ENCODE measurements around the gene BSN.

BSN gene

DNA sequence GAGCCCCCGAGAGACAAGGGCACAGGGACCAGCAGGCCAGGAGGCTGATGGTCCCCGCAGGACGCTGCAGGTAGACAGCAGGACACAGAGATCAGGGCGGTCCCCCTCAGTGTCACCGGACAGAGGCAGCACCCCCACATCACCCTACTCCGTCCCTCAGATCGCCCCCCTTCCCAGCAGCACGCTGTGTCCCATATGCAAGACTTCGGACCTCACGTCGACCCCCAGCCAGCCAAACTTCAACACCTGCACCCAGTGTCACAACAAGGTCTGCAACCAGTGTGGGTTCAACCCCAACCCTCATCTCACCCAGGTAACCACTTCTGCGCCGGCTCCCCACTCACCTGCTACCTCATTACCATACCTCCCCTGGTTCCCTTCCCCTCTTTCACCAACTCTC lies 70.8 kb downstream of the BSN start:
- Mint-ChIP-seq H3K4me1 (ENCODE audit: low read depth) (peaks cover 7% of the 10 kb centered on the region), H3K9me3 (no peaks in the 10 kb centered on the region), H3K27me3 (ENCODE audit: low read depth) (peaks cover 14% of the 10 kb centered on the region), H3K27ac (no peak overlapping the region), H3K4me3 (no peak overlapping the region), H3K36me3 (ENCODE audit: low read depth) (no peaks in the 10 kb centered on the region)

DNA sequence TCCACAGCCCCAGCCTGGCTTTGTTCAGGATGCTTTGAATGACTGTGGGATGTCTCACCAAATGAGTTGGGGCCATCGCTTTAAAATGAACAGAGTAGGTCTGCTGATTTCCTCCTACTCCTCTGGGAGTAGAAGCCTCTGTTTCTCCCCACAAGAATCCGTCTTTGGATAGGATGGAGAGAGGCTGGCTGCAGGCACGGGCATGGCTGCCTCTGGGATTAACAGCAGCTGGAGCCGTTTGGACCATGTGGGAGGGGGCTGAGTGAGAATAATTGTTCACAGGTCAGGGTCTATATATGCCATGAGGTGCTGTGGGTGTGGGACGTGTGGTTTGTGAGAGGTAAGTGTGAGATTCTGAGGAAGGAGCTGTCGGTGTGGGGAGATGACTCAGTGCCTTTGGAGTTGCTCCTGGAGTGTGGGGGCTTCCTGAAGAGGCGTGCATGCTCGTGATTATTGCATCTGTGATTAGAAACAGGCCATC lies 71.9 kb downstream of the BSN start:
- Mint-ChIP-seq H3K36me3 (ENCODE audit: low read depth) (no peaks in the 10 kb centered on the region), H3K27ac (no peak overlapping the region), H3K9me3 (no peaks in the 10 kb centered on the region), H3K4me1 (ENCODE audit: low read depth) (peaks cover 7% of the 10 kb centered on the region), H3K27me3 (ENCODE audit: low read depth) (peaks cover 16% of the 10 kb centered on the region), H3K4me3 (no peak overlapping the region)

DNA sequence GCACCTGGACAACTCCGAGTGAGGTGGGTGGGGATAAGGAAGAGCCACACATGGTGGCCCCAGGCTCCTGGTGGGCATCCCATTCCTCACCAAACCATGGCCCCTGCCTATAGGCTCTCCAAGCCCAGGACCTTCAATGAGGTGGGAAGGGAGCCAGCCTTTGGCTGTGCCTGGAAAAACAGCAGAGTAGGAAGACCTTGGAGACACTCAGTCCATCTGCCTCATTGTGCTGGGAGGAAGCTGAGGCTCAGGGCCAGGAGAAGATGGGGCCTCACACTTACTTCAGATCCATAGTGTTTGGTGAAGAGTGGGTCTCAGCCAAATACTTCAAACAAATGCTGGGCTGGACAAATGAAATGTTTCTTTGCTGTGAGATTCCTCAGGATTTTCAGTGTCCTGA lies 72.5 kb downstream of the BSN start:
- H3K27ac Mint-ChIP-seq = no peak overlapping the region
- peaks cover 9% of the 10 kb centered on the region for H3K27me3 Mint-ChIP-seq (ENCODE audit: low read depth)
- H3K36me3 Mint-ChIP-seq (ENCODE audit: low read depth) = no peaks in the 10 kb centered on the region
- H3K9me3 Mint-ChIP-seq = no peaks in the 10 kb centered on the region
- H3K4me1 Mint-ChIP-seq (ENCODE audit: low read depth) = peaks cover 7% of the 10 kb centered on the region
- H3K4me3 Mint-ChIP-seq = no peak overlapping the region

DNA sequence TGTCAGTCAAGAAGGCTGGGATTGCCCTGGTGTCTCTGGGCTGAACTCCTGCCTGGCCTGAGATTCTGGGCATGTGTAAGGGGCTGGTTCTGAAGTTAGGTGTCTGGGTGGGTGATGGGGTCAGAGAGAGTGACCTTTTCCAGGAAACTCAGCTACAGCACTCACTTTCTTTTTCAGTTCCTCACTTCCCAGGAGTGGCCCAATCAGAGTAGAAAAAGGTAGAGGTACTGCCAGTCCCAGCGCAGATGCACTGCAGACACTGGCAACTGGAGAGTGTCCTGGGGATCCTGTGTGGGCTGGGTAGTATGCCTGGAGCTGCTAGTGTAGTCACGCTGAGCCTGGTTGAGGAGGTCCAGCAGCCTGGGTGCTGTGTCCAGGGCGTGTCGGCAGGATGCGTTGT lies 73.4 kb downstream of the BSN start:
- H3K36me3 Mint-ChIP-seq (ENCODE audit: low read depth) = no peaks in the 10 kb centered on the region
- H3K27ac Mint-ChIP-seq = no peak overlapping the region
- no peak overlapping the region for H3K4me3 Mint-ChIP-seq
- peaks cover 7% of the 10 kb centered on the region for H3K4me1 Mint-ChIP-seq (ENCODE audit: low read depth)
- H3K9me3 Mint-ChIP-seq = no peaks in the 10 kb centered on the region
- H3K27me3 Mint-ChIP-seq (ENCODE audit: low read depth) = peaks cover 6% of the 10 kb centered on the region

DNA sequence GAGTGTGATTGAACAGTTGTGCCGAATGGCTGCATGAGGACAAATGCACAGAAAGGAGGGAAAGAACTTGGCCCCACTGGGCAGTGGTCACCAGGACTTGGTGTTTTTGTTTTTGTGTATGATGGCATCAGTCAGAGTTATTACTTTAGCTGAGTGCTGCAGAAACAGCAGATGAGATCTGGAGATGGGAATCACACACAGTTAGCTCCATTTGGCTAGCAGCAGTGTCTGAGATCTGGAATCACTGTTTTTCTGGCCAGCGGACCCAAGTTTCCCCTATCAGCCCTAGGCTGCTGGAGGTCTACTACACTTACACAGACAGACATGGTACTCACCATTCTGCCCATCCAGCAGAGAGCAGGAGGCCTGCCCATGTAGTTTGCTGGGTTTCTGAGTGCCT lies 74.0 kb downstream of the BSN start:
- Mint-ChIP-seq H3K27me3 (ENCODE audit: low read depth) (peaks cover 6% of the 10 kb centered on the region), H3K4me1 (ENCODE audit: low read depth) (peaks cover 7% of the 10 kb centered on the region), H3K36me3 (ENCODE audit: low read depth) (no peaks in the 10 kb centered on the region), H3K4me3 (no peak overlapping the region), H3K9me3 (no peaks in the 10 kb centered on the region), H3K27ac (no peak overlapping the region)

DNA sequence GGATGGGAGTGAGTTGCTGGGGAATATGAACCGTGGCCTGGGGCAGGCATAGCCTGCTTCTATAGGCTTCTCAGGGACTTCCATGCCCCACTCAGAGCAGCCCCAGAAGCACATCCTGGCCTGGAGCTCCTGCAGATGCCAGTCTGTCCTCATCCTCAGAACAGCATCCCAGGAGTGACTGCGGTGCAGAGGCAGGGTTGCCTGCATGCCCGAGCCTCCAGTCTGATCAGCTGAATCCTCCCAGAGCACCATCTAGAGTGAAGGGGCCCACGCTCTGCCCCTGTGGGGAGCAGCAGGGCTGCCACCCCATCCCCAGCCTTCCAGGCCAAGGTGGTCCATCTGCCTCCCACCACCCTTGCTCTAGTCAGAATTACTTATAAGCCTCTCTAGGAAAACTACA lies 75.2 kb downstream of the BSN start:
- Mint-ChIP-seq H3K36me3 (ENCODE audit: low read depth) (no peaks in the 10 kb centered on the region), H3K27me3 (ENCODE audit: low read depth) (peaks cover 12% of the 10 kb centered on the region)

DNA sequence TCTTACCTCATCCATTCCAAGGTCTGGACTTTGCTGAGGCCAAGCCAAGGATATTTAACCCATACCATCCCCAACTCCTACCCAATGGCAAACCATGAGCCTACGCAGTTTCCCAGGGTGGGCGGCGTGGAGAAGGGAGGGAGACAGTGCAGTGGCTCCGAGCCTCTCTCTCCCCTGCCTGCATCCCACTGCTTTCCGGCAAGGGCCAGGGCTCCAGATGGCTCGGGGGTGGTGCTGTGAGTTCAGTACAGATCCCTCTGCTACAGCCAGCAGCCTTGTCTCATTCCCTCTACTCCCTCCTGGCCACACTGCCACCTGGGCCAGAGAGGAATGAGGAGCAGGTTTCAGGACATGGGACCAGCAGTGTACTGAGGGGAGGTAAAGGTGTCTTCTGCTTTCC lies 75.6 kb downstream of the BSN start:
- no peak overlapping the region for H3K27ac Mint-ChIP-seq
- H3K9me3 Mint-ChIP-seq = no peaks in the 10 kb centered on the region
- no peak overlapping the region for H3K4me3 Mint-ChIP-seq
- H3K4me1 Mint-ChIP-seq (ENCODE audit: low read depth) = peaks cover 7% of the 10 kb centered on the region
- H3K27me3 Mint-ChIP-seq (ENCODE audit: low read depth) = peaks cover 13% of the 10 kb centered on the region
- no peaks in the 10 kb centered on the region for H3K36me3 Mint-ChIP-seq (ENCODE audit: low read depth)

More for the DNA sequence above, 75.2 kb downstream of the BSN start:
- Mint-ChIP-seq H3K4me3 (no peak overlapping the region), H3K27ac (no peak overlapping the region), H3K4me1 (ENCODE audit: low read depth) (peaks cover 7% of the 10 kb centered on the region), H3K9me3 (no peaks in the 10 kb centered on the region)

DNA sequence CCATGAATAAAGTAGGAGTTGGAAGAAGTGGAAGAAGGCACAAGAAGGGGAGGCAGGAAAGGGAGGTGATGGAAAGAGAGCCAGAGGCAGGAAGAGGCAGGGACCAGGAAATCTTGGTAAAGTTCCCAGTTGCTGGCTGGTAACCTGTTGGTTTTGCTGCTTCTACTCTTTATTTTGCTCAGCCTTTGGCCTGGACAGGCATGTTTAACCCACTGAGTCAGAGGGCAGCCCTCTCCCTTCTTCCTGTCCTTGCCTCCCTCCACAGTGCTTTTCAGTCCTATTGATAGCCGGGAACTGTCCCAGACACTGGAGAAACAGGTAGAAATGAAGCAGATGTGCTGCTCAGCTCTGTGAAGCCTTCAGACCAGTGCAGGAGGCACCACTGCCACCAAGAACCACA lies 76.5 kb downstream of the BSN start:
- H3K4me3 Mint-ChIP-seq = no peak overlapping the region
- H3K27ac Mint-ChIP-seq = no peak overlapping the region
- no peaks in the 10 kb centered on the region for H3K36me3 Mint-ChIP-seq (ENCODE audit: low read depth)
- peaks cover 17% of the 10 kb centered on the region for H3K27me3 Mint-ChIP-seq (ENCODE audit: low read depth)
- H3K4me1 Mint-ChIP-seq (ENCODE audit: low read depth) = peaks cover 7% of the 10 kb centered on the region
- no peaks in the 10 kb centered on the region for H3K9me3 Mint-ChIP-seq

DNA sequence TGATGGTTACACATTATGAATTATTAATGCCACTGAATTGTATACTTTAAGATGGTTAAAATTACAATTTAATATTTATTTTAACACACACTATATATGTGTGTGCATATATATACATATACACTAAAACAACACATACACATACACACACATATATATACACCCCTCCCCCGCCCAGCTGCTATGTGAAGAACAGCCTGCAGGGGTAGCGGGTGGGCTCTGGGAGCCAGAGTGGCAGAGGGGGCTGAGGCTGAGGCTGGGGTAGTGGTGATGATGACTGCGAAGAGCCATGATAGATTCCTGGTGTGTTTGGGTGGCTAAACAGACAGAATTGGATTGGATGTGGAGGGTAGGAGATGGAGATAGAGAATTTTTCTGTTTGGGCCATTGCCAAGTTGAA lies 80.5 kb downstream of the BSN start:
- no peaks in the 10 kb centered on the region for H3K9me3 Mint-ChIP-seq
- no peak overlapping the region for H3K4me3 Mint-ChIP-seq
- no peaks in the 10 kb centered on the region for H3K36me3 Mint-ChIP-seq (ENCODE audit: low read depth)
- peaks cover 4% of the 10 kb centered on the region for H3K4me1 Mint-ChIP-seq (ENCODE audit: low read depth)
- no peak overlapping the region for H3K27ac Mint-ChIP-seq
- H3K27me3 Mint-ChIP-seq (ENCODE audit: low read depth) = peaks cover 17% of the 10 kb centered on the region

DNA sequence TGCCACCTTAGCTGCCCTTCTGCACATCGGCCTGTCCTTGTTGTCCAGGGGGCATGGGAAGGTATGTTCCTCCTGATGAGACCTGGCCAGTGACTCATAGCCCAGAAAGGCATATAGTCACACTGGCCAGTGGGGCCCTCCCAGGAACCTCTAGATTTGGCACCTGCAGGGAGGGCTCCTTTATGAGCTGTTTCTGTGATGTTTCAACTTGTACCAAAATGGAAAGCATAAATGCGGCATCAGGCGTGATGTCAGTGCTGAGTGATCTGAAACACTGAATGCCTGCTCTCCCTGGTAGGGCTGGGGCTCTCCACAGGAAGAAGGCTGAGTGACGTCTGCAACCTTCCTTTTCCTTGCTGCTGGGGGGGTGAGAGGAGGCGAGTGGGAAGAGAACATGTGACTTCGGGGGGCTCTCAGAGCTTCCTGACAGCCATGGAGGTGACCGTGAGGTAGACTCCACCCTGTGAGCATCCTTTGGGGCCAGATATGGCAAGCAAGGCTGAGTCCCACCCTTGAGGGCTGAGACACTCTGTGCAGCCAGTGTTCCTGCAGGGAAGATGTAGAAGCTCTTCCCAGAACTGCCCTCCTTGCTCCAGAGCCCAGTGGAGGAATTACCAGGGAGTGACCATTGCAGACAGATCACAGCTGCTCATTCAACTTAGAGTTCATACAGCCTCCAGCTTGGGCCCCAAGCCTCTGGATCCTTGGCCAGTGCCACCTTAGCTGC lies 82.8 kb downstream of the BSN start:
- Mint-ChIP-seq H3K4me1 (ENCODE audit: low read depth) (peaks cover 4% of the 10 kb centered on the region), H3K27me3 (ENCODE audit: low read depth) (peaks cover 14% of the 10 kb centered on the region), H3K27ac (peak overlapping the region; percentile 58), H3K36me3 (ENCODE audit: low read depth) (no peaks in the 10 kb centered on the region), H3K4me3 (no peak overlapping the region), H3K9me3 (no peaks in the 10 kb centered on the region)

DNA sequence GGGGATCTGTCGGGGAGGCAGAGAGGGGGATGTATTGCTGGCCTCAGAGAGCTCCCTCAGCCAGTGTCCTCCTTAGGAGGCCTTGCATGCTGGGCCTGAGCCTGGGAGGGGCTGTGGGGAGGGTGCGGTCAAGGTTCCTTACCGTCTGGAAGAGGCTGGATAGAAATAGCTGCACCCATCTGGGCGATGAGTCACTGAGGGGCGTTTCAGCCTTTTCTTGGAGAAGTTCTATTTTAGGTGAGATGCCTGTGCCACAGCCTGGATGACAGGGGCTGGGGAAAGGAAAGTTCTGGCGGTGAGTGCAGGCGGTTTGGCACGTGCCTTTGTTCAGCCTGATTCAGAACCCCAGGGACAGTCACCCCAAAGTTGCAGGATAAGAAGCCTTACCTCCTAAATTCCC lies 84.2 kb downstream of the BSN start:
- Mint-ChIP-seq H3K27me3 (ENCODE audit: low read depth) (peaks cover 13% of the 10 kb centered on the region), H3K4me3 (no peak overlapping the region), H3K27ac (no peak overlapping the region), H3K9me3 (no peaks in the 10 kb centered on the region), H3K4me1 (ENCODE audit: low read depth) (peaks cover 4% of the 10 kb centered on the region), H3K36me3 (ENCODE audit: low read depth) (no peaks in the 10 kb centered on the region)

DNA sequence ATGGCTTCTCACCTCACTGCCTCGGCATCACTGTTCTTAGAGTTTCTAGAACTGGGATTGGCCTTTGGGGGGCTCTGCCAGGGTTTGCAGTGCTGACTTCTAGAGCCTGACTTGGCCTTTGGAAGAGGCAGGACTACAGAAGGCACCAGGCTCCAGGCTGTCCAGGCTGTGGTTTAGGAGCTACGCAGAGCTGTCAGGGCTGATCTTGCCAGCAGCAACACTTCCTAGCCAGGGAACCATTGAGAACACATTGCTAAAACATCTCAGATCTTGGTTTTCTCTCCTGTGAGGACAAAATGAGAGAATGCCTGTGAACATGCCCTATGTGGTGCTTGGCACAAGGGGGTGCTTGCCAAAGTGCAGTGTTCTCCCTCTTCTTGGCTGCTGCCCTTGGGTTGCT lies 85.3 kb downstream of the BSN start:
- no peak overlapping the region for H3K27ac Mint-ChIP-seq
- H3K36me3 Mint-ChIP-seq (ENCODE audit: low read depth) = no peaks in the 10 kb centered on the region
- H3K4me1 Mint-ChIP-seq (ENCODE audit: low read depth) = peaks cover 4% of the 10 kb centered on the region
- H3K27me3 Mint-ChIP-seq (ENCODE audit: low read depth) = peaks cover 9% of the 10 kb centered on the region
- H3K9me3 Mint-ChIP-seq = no peaks in the 10 kb centered on the region
- H3K4me3 Mint-ChIP-seq = no peak overlapping the region

DNA sequence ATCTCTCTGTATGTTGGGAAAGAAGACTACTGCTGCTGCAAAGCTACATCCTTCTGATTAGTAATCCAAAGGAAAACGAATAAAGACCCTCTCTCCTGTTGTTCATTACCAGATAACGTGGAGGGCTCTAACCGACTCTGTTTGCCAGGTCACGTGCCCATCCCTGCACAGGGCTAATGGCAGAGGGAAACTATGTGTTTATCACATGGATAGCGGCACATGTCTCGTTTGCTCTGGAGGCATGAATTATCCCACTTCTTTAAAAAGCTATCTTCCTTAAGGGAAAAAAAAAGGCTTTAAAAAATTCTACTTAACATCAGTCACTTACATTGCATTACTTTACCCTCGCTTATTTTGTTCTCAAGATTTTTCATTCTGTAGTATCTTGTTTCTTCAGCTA lies 87.0 kb downstream of the BSN start:
- H3K4me1 Mint-ChIP-seq (ENCODE audit: low read depth) = peaks cover 4% of the 10 kb centered on the region
- H3K4me3 Mint-ChIP-seq = no peak overlapping the region
- no peaks in the 10 kb centered on the region for H3K36me3 Mint-ChIP-seq (ENCODE audit: low read depth)
- no peaks in the 10 kb centered on the region for H3K9me3 Mint-ChIP-seq
- H3K27ac Mint-ChIP-seq = no peak overlapping the region
- H3K27me3 Mint-ChIP-seq (ENCODE audit: low read depth) = peaks cover 9% of the 10 kb centered on the region

DNA sequence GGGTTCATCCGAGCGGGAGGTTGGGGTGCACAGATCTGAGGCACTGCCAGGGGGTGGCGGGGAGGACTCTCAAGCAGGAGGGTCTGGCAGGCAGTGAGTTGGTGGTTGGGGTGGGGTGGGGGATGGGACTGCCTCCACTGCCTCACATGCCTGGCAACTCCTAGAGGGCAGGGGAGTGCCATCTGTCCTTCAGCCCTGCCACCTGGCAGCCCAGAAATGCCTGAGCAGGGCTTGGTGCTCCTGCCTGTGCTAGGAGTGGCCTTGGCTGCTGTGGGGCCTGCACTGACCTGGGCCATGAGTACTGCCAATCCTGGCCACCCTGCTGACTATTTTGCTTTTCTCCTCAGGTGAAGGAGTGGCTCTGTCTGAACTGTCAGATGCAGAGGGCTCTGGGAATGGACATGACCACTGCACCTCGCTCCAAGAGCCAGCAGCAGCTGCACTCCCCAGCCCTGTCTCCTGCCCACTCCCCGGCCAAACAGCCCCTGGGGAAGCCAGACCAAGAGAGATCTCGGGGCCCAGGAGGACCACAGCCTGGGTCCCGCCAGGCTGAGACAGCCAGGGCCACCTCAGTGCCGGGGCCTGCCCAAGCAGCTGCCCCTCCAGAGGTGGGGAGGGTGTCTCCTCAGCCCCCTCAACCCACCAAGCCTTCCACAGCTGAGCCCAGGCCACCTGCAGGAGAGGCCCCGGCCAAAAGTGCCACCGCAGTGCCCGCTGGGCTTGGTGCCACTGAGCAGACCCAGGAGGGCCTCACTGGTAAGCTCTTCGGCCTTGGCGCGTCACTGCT lies 87.8 kb downstream of the BSN start:
- no peaks in the 10 kb centered on the region for H3K36me3 Mint-ChIP-seq (ENCODE audit: low read depth)
- no peak overlapping the region for H3K27ac Mint-ChIP-seq
- H3K27me3 Mint-ChIP-seq (ENCODE audit: low read depth) = peaks cover 9% of the 10 kb centered on the region
- H3K4me1 Mint-ChIP-seq (ENCODE audit: low read depth) = peaks cover under 1% of the 10 kb centered on the region
- H3K4me3 Mint-ChIP-seq = no peak overlapping the region
- H3K9me3 Mint-ChIP-seq = no peaks in the 10 kb centered on the region

DNA sequence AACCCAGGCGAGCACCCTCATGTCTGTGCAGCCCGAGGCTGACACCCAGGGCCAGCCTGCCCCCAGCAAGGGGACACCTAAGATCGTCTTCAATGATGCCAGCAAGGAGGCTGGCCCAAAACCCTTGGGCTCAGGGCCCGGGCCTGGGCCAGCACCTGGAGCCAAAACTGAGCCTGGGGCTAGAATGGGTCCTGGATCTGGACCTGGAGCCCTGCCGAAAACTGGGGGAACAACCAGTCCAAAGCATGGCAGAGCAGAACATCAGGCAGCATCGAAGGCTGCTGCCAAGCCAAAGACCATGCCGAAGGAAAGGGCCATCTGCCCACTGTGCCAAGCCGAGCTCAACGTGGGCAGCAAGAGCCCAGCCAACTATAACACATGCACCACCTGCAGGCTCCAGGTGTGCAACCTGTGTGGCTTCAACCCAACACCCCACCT lies 88.5 kb downstream of the BSN start:
- Mint-ChIP-seq H3K27me3 (ENCODE audit: low read depth) (peaks cover 9% of the 10 kb centered on the region), H3K27ac (no peak overlapping the region), H3K36me3 (ENCODE audit: low read depth) (no peaks in the 10 kb centered on the region), H3K9me3 (no peaks in the 10 kb centered on the region), H3K4me3 (no peak overlapping the region), H3K4me1 (ENCODE audit: low read depth) (no peaks in the 10 kb centered on the region)
